Neuronal stem cell (in vitro differentiated cells): Measurements from ENCODE around the gene CDK5RAP1.
A peak's percentile ranks its signal among the peaks of the same experiment; 100 is the strongest.

Experiments used
- DNase-seq: peaks from one replicate; pipeline ENCODE4 v3.0.0-alpha.2; 2013; ENCODE audit warnings: low spot score
- H2AFZ ChIP-seq: one replicate; pipeline ENCODE4 v1.6.1; 2013; ENCODE audit warnings: mild to moderate bottlenecking, low read length, inconsistent platforms
- H2AK5ac ChIP-seq: 2 replicates; pipeline ENCODE4 v1.6.1; 2013; ENCODE audit warnings: low read depth, mild to moderate bottlenecking, inconsistent platforms, low read length, moderate library complexity, mixed read lengths
- H2BK120ac ChIP-seq: 2 replicates; pipeline ENCODE4 v1.6.1; 2013; ENCODE audit warnings: low read depth, mild to moderate bottlenecking, inconsistent platforms, low read length, moderate library complexity, mixed read lengths
- H2BK12ac ChIP-seq: one replicate; pipeline ENCODE4 v1.6.1; 2013; ENCODE audit warnings: low read length, inconsistent platforms
- H2BK15ac ChIP-seq: 2 replicates; pipeline ENCODE4 v1.6.1; 2013; ENCODE audit warnings: mild to moderate bottlenecking, low read length, inconsistent platforms, mixed read lengths
- H2BK5ac ChIP-seq: one replicate; pipeline ENCODE4 v1.6.1; 2013; ENCODE audit warnings: inconsistent platforms, mild to moderate bottlenecking, low read length, moderate library complexity
- H3K14ac ChIP-seq: one replicate; pipeline ENCODE4 v1.6.1; 2013; ENCODE audit warnings: low read length, inconsistent platforms
- H3K18ac ChIP-seq: 2 replicates; pipeline ENCODE4 v1.6.1; 2013; ENCODE audit warnings: low read length, inconsistent platforms
- H3K23ac ChIP-seq: 2 replicates; pipeline ENCODE4 v1.6.1; 2013; ENCODE audit warnings: low read depth, mild to moderate bottlenecking, mixed read lengths, low read length, inconsistent platforms; ENCODE audit not compliant: poor library complexity
- H3K27ac ChIP-seq: replicated peaks from 3 replicates; pipeline ENCODE4 v1.5.1; 2013; ENCODE audit warnings: low read length, inconsistent platforms
- H3K27me3 ChIP-seq, 3 experiments: 2 replicates each; pipeline ENCODE4 v1.6.1; 2013; ENCODE audit warnings: low read length in 3 of 3, mild to moderate bottlenecking in 2 of 3, inconsistent platforms in 1 of 3, low read depth in 1 of 3, mixed read lengths in 1 of 3, moderate library complexity in 1 of 3; ENCODE audit not compliant: control insufficient read depth in 3 of 3, insufficient read depth in 3 of 3
- H3K36me3 ChIP-seq, 2 donors: replicated peaks in 1 of 2; 2 replicates each; pipeline ENCODE4 v1.6.1; 2013; ENCODE audit warnings: low read length in 2 of 2; ENCODE audit not compliant: control insufficient read depth in 2 of 2, insufficient read depth in 2 of 2
- H3K4ac ChIP-seq: 2 replicates; pipeline ENCODE4 v1.6.1; 2013; ENCODE audit warnings: inconsistent platforms, mild to moderate bottlenecking, low read length, moderate library complexity
- H3K4me1 ChIP-seq, 2 donors: 1 replicate in 1 of 2; 2 replicates in 1 of 2; pipeline ENCODE4 v1.6.1; 2013; ENCODE audit warnings: low read length in 2 of 2, low read depth in 1 of 2; ENCODE audit not compliant: control insufficient read depth in 2 of 2, insufficient read depth in 1 of 2
- H3K4me2 ChIP-seq: one replicate; pipeline ENCODE4 v1.6.1; 2013; ENCODE audit warnings: mild to moderate bottlenecking, low read length, inconsistent platforms; ENCODE audit not compliant: insufficient read depth, poor library complexity, severe bottlenecking
- H3K4me3 ChIP-seq, 2 donors: 2 replicates each; pipeline ENCODE4 v1.5.1; 2013; ENCODE audit warnings: low read length in 2 of 2, mild to moderate bottlenecking in 2 of 2, inconsistent platforms in 1 of 2, moderate library complexity in 1 of 2
- H3K79me1 ChIP-seq: one replicate; pipeline ENCODE4 v1.6.1; 2013; ENCODE audit warnings: low read depth, mild to moderate bottlenecking, inconsistent platforms, low read length, moderate library complexity
- H3K9ac ChIP-seq: one replicate; pipeline ENCODE4 v1.6.1; 2013; ENCODE audit warnings: mild to moderate bottlenecking, low read depth, low read length, inconsistent platforms; ENCODE audit not compliant: poor library complexity
- H3K9me3 ChIP-seq, 2 donors: replicated peaks in 1 of 2; 2 replicates each; pipeline versions ENCODE3 to v1.6.1; 2013; ENCODE audit warnings: low read length in 2 of 2, mild to moderate bottlenecking in 2 of 2, inconsistent platforms in 1 of 2, low read depth in 1 of 2, mixed read lengths in 1 of 2, moderate library complexity in 1 of 2; ENCODE audit not compliant: control insufficient read depth in 2 of 2, insufficient read depth in 1 of 2
- H4K8ac ChIP-seq: one replicate; pipeline ENCODE4 v1.6.1; 2013; ENCODE audit warnings: low read depth, mild to moderate bottlenecking, inconsistent platforms, low read length, moderate library complexity
- H4K91ac ChIP-seq: one replicate; pipeline ENCODE4 v1.6.1; 2013; ENCODE audit warnings: low read length, low read depth, mild to moderate bottlenecking, inconsistent platforms; ENCODE audit not compliant: poor library complexity
- WGBS, 2 donors: extraction: QIAGEN DNeasy Blood & Tissue Kit; methylation state at CpG; one replicate each; pipeline ENCODE4 v1.1.7; 2013; ENCODE audit warnings: missing lambda C conversion rate in 2 of 2, mixed read lengths in 1 of 2; ENCODE audit not compliant: insufficient read length in 2 of 2, insufficient replicate concordance in 1 of 2; ENCODE audit errors: extremely low coverage in 2 of 2; 5-methylcytosine and 5-hydroxymethylcytosine counted together

CDK5RAP1 gene

DNA sequence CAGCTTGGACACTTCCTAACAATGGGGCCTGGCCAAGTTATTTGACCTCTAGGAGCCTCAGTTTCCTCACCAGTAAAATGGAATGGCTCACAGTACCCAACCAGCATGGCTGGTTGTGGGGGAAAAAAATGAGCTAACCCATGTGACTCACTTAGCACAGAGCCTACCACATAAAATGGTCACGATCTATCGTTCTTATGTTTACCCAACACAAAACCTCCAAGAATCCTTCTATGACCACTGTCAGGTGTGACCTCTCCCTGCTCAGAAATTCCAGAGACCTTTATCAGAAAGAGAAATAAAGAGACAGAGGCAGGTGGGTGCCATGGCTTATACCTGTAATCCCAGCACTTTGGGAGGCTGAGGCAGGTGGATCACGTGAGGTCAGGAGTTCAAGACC lies 78.9 kb downstream of the CDK5RAP1 start:
- Histone ChIP-seq H4K8ac (no peak overlapping the region), H3K4ac (no peak overlapping the region), H3K4me3 (no peak overlapping the region), H2AFZ (no peak overlapping the region), H2AK5ac (no peak overlapping the region), H2BK12ac (no peak overlapping the region), H3K4me2 (no peak overlapping the region), H2BK120ac (no peak overlapping the region), H2BK15ac (no peak overlapping the region), H3K4me1 (peaks cover 0 to 3% of the 10 kb centered on the region in 2 donors), H3K14ac (no peak overlapping the region), H2BK5ac (no peak overlapping the region), H3K9me3 (no peaks in the 10 kb centered on the region), H3K27me3 (peaks cover 0 to 36% (median 0%) of the 10 kb centered on the region in 3 experiments), H3K18ac (no peak overlapping the region), H3K27ac (no peak overlapping the region), H4K91ac (no peak overlapping the region), H3K79me1 (no peaks in the 10 kb centered on the region), H3K9ac (no peak overlapping the region), H3K36me3 (no peaks in the 10 kb centered on the region), H3K23ac (no peak overlapping the region)
- WGBS, 2 donors, result no CpG with 5 or more reads among the region's 3 CpGs
- DNase-seq, result no peak

- Histone ChIP-seq H3K4ac (no peak overlapping the region), H3K9me3 (peaks cover 0 to 2% of the 10 kb centered on the region in 2 donors), H2BK5ac (no peak overlapping the region), H2BK15ac (no peak overlapping the region), H4K91ac (no peak overlapping the region), H3K18ac (no peak overlapping the region), H3K36me3 (no peaks in the 10 kb centered on the region), H3K27ac (no peak overlapping the region), H3K4me3 (peak overlapping the region in 1 of 2 donors; percentile 56), H2AFZ (no peak overlapping the region), H3K23ac (peak overlapping the region; percentile 17), H4K8ac (no peak overlapping the region), H3K4me2 (no peak overlapping the region), H3K79me1 (peaks cover 4% of the 10 kb centered on the region), H2AK5ac (no peak overlapping the region), H2BK120ac (peak overlapping the region; percentile 47), H3K27me3 (peaks cover 0 to 49% (median 1%) of the 10 kb centered on the region in 3 experiments), H3K4me1 (peaks cover 0 to 3% of the 10 kb centered on the region in 2 donors), H2BK12ac (no peak overlapping the region), H3K9ac (no peak overlapping the region), H3K14ac (no peak overlapping the region)
- WGBS, 2 donors, result no CpG with 5 or more reads among the region's 10 CpGs
- DNase-seq, result no peak
Observed at GRCh38 chr20:33320006-33320405, 81.3 kb downstream of the CDK5RAP1 start.

DNA sequence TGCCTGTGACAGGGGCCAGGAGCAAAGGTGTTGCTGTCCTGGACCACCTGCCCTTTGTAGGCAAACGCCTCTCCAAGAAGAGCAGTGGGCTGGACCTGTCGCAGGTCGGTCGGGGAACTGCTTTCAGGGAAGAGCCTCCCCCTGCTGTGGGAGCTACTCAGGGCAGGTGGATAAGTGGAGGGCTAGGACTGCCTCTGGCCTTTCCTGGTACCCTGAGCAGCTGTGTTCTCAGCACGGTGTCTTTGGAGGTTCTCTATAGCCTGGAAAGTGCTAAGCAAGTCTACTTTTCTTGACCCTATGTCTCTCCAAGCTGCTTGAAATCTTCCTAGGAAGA lies 83.3 kb downstream of the CDK5RAP1 start:
- H2BK5ac ChIP-seq, result no peak overlapping the region
- peaks cover 4% of the 10 kb centered on the region for H3K79me1 ChIP-seq
- H3K4ac ChIP-seq, result no peak overlapping the region
- H3K27me3 ChIP-seq, result peaks cover 0 to 54% (median 1%) of the 10 kb centered on the region in 3 experiments
- H3K9ac ChIP-seq, result no peak overlapping the region
- H3K4me3 ChIP-seq, result no peak overlapping the region
- no peak overlapping the region for H2BK12ac ChIP-seq
- no peak overlapping the region for H2AK5ac ChIP-seq
- no peak overlapping the region for H3K18ac ChIP-seq
- H4K8ac ChIP-seq, result no peak overlapping the region
- DNase-seq, result no peak
- WGBS, 2 donors, result no CpG with 5 or more reads among the region's 5 CpGs
- H3K23ac ChIP-seq, result peak overlapping the region; percentile 45
- H3K36me3 ChIP-seq, result no peaks in the 10 kb centered on the region
- no peak overlapping the region for H2AFZ ChIP-seq
- no peak overlapping the region for H4K91ac ChIP-seq
- no peak overlapping the region for H3K14ac ChIP-seq
- no peak overlapping the region for H2BK120ac ChIP-seq
- peaks cover 0 to 2% of the 10 kb centered on the region in 2 donors for H3K9me3 ChIP-seq
- H3K27ac ChIP-seq, result no peak overlapping the region
- no peak overlapping the region for H3K4me2 ChIP-seq
- H3K4me1 ChIP-seq, result peaks cover 0 to 1% of the 10 kb centered on the region in 2 donors
- no peak overlapping the region for H2BK15ac ChIP-seq

- H2BK5ac ChIP-seq, result no peak overlapping the region
- no peak overlapping the region for H4K8ac ChIP-seq
- H2BK120ac ChIP-seq, result peak overlapping the region; percentile 72
- no peak overlapping the region for H3K27ac ChIP-seq
- H3K27me3 ChIP-seq, result peaks cover 0 to 54% (median 1%) of the 10 kb centered on the region in 3 experiments
- H3K79me1 ChIP-seq, result peaks cover 4% of the 10 kb centered on the region
- H2AFZ ChIP-seq, result no peak overlapping the region
- H3K9ac ChIP-seq, result no peak overlapping the region
- peak overlapping the region; percentile 96 for H2AK5ac ChIP-seq
- H3K4me2 ChIP-seq, result no peak overlapping the region
- H4K91ac ChIP-seq, result no peak overlapping the region
- peaks cover 0 to 1% of the 10 kb centered on the region in 2 donors for H3K4me1 ChIP-seq
- DNase-seq, result no peak
- H3K18ac ChIP-seq, result peak overlapping the region; percentile 28
- peaks cover 0 to 2% of the 10 kb centered on the region in 2 donors for H3K9me3 ChIP-seq
- peak overlapping the region; percentile 45 for H3K23ac ChIP-seq
- H3K4ac ChIP-seq, result no peak overlapping the region
- H3K36me3 ChIP-seq, result no peaks in the 10 kb centered on the region
- peak overlapping the region; percentile 56 for H3K14ac ChIP-seq
- no CpG with 5 or more reads among the region's 14 CpGs for WGBS, 2 donors
- no peak overlapping the region for H2BK12ac ChIP-seq
- H2BK15ac ChIP-seq, result no peak overlapping the region
- no peak overlapping the region for H3K4me3 ChIP-seq
Observed at GRCh38 chr20:33317424-33318095, 83.8 kb downstream of the CDK5RAP1 start.
